Measurements from ENCODE around the gene MMUT. TPM values are rescaled to one million over a fixed set of nuclear protein-coding genes. Genes with fewer than 3 reads are reported as not detected.

MMUT gene
- total RNA-seq, 1 experiment from 2014 or later = 7.1 TPM

DNA sequence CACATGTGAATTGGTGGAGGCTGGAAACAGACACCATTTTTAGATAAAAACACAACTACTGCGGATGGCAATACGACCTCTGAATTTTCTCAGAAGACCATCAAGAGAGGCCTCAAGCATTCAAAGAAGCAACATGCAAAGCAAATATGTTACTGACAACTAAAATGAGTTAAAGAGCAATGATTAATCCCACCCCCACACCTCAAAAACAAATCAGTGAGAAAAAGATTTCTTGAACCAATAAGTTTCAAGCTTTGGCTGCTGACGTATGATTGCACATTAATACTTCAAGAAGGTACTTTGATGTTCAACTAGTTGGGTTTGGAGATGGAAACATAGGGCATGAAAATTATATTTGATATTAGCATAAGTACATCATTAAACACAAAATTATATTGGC lies 982 bp downstream of the MMUT start:
- H3K36me3 ChIP-seq (ENCODE audit: control insufficient read depth, insufficient read depth, low read length) = peaks cover 8% of the 10 kb centered on the region; the same call in 1 of the 2 replicates
- no peaks in the 10 kb centered on the region for H3K9me3 ChIP-seq (ENCODE audit: control insufficient read depth, insufficient read depth, low read depth, low read length)
- in situ Hi-C loops (cut with HindIII; ENCODE audit: low pct_unique_long_range_greater_than_20kb, low sequenced_read_pairs) = no loop called here
- peak overlapping the region; percentile 99 to 100 for H3K4me3 ChIP-seq (ENCODE audit: low read depth in 2 of 2, low read length in 2 of 2)
- TF ChIP-seq, protein P1, sequence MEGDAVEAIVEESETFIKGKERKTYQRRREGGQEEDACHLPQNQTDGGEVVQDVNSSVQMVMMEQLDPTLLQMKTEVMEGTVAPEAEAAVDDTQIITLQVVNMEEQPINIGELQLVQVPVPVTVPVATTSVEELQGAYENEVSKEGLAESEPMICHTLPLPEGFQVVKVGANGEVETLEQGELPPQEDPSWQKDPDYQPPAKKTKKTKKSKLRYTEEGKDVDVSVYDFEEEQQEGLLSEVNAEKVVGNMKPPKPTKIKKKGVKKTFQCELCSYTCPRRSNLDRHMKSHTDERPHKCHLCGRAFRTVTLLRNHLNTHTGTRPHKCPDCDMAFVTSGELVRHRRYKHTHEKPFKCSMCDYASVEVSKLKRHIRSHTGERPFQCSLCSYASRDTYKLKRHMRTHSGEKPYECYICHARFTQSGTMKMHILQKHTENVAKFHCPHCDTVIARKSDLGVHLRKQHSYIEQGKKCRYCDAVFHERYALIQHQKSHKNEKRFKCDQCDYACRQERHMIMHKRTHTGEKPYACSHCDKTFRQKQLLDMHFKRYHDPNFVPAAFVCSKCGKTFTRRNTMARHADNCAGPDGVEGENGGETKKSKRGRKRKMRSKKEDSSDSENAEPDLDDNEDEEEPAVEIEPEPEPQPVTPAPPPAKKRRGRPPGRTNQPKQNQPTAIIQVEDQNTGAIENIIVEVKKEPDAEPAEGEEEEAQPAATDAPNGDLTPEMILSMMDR (IDR thresholded peaks at IDR 0.05) = no peak
- POLR2A ChIA-PET = interaction anchor here (0.6 kb wide), 2 partner anchors 9 to 1646 kb away, joined by 3 read pairs; no protein-coding TSS in a partner anchor
- peaks cover 10% of the 10 kb centered on the region; the same call in 1 of the 2 replicates for H3K4me1 ChIP-seq (ENCODE audit: control insufficient read depth, insufficient read depth, low read length)
- no peaks in the 10 kb centered on the region for H3K27me3 ChIP-seq (ENCODE audit: control insufficient read depth, insufficient read depth, low read length)
- DNase-seq (ENCODE audit: low read depth, low spot score) (no peak), ATAC-seq (no peak)
- CTCF ChIA-PET = no interaction called here
- H3K27ac ChIP-seq (ENCODE audit: low read length) = peak overlapping the region; percentile 87
- BruUV-seq (replicated peaks) = no TSS peak
- intact Hi-C loops (cut with micrococcal nuclease; ENCODE audit: unreplicated experiment) = no loop called here

DNA sequence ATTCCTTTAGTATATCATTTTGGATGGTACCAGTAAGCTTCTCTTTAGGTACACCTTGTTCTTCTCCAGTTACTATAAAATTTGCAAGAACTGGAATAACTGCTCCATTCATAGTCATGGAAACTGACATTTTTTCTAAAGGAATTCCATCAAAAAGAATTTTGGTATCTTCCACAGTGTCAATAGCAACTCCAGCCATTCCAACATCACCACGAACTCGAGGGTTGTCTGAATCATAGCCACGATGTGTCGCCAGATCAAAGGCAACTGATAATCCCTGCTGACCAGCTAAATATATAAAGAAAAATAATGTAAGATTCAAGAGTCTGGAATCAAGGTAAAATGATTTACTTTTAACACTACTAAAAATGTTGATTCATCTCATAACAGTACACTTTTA lies 5.3 kb downstream of the MMUT start:
- CTCF ChIA-PET = interaction anchor here (0.5 kb wide), 1 partner anchor 763 kb away, joined by 3 read pairs; no protein-coding TSS in a partner anchor
- intact Hi-C loops (cut with micrococcal nuclease; ENCODE audit: unreplicated experiment) = no loop called here
- no TSS peak for BruUV-seq (replicated peaks)

More for the DNA sequence above, 5.3 kb downstream of the MMUT start:
- DNase-seq (ENCODE audit: low read depth, low spot score) (no peak), ATAC-seq (no peak)
- TF ChIP-seq, protein P2, sequence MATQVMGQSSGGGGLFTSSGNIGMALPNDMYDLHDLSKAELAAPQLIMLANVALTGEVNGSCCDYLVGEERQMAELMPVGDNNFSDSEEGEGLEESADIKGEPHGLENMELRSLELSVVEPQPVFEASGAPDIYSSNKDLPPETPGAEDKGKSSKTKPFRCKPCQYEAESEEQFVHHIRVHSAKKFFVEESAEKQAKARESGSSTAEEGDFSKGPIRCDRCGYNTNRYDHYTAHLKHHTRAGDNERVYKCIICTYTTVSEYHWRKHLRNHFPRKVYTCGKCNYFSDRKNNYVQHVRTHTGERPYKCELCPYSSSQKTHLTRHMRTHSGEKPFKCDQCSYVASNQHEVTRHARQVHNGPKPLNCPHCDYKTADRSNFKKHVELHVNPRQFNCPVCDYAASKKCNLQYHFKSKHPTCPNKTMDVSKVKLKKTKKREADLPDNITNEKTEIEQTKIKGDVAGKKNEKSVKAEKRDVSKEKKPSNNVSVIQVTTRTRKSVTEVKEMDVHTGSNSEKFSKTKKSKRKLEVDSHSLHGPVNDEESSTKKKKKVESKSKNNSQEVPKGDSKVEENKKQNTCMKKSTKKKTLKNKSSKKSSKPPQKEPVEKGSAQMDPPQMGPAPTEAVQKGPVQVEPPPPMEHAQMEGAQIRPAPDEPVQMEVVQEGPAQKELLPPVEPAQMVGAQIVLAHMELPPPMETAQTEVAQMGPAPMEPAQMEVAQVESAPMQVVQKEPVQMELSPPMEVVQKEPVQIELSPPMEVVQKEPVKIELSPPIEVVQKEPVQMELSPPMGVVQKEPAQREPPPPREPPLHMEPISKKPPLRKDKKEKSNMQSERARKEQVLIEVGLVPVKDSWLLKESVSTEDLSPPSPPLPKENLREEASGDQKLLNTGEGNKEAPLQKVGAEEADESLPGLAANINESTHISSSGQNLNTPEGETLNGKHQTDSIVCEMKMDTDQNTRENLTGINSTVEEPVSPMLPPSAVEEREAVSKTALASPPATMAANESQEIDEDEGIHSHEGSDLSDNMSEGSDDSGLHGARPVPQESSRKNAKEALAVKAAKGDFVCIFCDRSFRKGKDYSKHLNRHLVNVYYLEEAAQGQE (IDR thresholded peaks at IDR 0.05; ENCODE audit: insufficient read depth in 1 of 2, low read depth in 2 of 2, low read length in 1 of 2) = no peak
- TF ChIP-seq, protein P1 (IDR thresholded peaks at IDR 0.05) = no peak
- TF ChIP-seq TCF7L2 (IDR thresholded peaks at IDR 0.05; ENCODE audit: low read depth, low read length) (no peak), SIN3A (IDR thresholded peaks at IDR 0.05; ENCODE audit: borderline replicate concordance, insufficient read depth, low read depth, low read length) (no peak), POLR2AphosphoS5 (IDR thresholded peaks at IDR 0.05; ENCODE audit: low read depth, low read length) (no peak)
- POLR2A ChIA-PET = no interaction called here
- Histone ChIP-seq H3K4me3 (ENCODE audit: low read depth in 2 of 2, low read length in 2 of 2) (no peak overlapping the region), H3K36me3 (ENCODE audit: control insufficient read depth, insufficient read depth, low read length) (peaks cover 1% of the 10 kb centered on the region), H3K27me3 (ENCODE audit: control insufficient read depth, insufficient read depth, low read length) (no peaks in the 10 kb centered on the region), H3K4me1 (ENCODE audit: control insufficient read depth, insufficient read depth, low read length) (peaks cover 5% of the 10 kb centered on the region; the same call in 1 of the 2 replicates), H3K27ac (ENCODE audit: low read length) (no peak overlapping the region), H3K9me3 (ENCODE audit: control insufficient read depth, insufficient read depth, low read depth, low read length) (no peaks in the 10 kb centered on the region)
- in situ Hi-C loops (cut with HindIII; ENCODE audit: low pct_unique_long_range_greater_than_20kb, low sequenced_read_pairs) = no loop called here
